Heart left ventricle (tissue), 13 donors: ENCODE measurements around the gene GSDME.

ENCODE experiments used
- POLR2A ChIP-seq, 2 donors: fragments of 450-650 bp; IDR thresholded peaks; one replicate each; pipeline ENCODE4 v1.6.1; 2017; ENCODE audit warnings: antibody characterized with exemption in 2 of 2, mild to moderate bottlenecking in 2 of 2, moderate library complexity in 2 of 2
- TF ChIP-seq, protein P1 (sequence below), 12 donors: fragments of 200-600 bp; sonication (generic) in 4 of 12; IDR thresholded peaks; one replicate each; pipeline versions ENCODE4 v1.5.0 to v1.8.0; 2018 to 2022; ENCODE audit warnings: antibody characterized with exemption in 12 of 12, mild to moderate bottlenecking in 5 of 12
- donor health status: ischemic (EF 13 %, LVEDD 7.1; RV severe dilation, severe dysfunction).
- donor health status: DM: no; HTN: yes; CAD: no.
- donor health status: DM: no; HTN: no; CAD: no.
- donor health status: ischemic (EF 25% LVEDD 6.9; RV normal size, moderate dysfunction).
- donor health status: ischemic (EF 25% LVEDD 5.7; RV mildly dilated, moderate dysfunction).
- donor health status: ischemic (EF 35%, LVEDD 5.7; RV mildly dilated, moderate dysfunction).
- donor health status: nonischemic (EF 11% LVEDD 7.7; RV severe dilation, severe dysfunction).
- donor health status: DM: yes; HTN: yes; CAD: no.
- donor health status: PGD.
- donor health status: ischemic (EF 29% LVEDD 5.4; RV normal size, mild dysfunction).
- donor health status: nonischemic (EF 23%, LVEDD 6.1; RV moderate dilation, normal function).

GRCh38 chr7:24727154-24728120 lies 29.8 kb downstream of the GSDME start:
- TF ChIP-seq, protein P1, sequence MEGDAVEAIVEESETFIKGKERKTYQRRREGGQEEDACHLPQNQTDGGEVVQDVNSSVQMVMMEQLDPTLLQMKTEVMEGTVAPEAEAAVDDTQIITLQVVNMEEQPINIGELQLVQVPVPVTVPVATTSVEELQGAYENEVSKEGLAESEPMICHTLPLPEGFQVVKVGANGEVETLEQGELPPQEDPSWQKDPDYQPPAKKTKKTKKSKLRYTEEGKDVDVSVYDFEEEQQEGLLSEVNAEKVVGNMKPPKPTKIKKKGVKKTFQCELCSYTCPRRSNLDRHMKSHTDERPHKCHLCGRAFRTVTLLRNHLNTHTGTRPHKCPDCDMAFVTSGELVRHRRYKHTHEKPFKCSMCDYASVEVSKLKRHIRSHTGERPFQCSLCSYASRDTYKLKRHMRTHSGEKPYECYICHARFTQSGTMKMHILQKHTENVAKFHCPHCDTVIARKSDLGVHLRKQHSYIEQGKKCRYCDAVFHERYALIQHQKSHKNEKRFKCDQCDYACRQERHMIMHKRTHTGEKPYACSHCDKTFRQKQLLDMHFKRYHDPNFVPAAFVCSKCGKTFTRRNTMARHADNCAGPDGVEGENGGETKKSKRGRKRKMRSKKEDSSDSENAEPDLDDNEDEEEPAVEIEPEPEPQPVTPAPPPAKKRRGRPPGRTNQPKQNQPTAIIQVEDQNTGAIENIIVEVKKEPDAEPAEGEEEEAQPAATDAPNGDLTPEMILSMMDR (IDR thresholded peaks at IDR 0.05) = no peak
- TF ChIP-seq POLR2A (IDR thresholded peaks at IDR 0.05) = no peak
